ENCODE results near the gene IMMP2L.

- no peak for TF ChIP-seq CTCF (IDR thresholded peaks at IDR 0.05)
- no peak for TF ChIP-seq EP300 (IDR thresholded peaks at IDR 0.05)
Observed at GRCh38 chr7:111042842-111043241, 519.5 kb downstream of the IMMP2L start.
